IMR-90 (cell line): Measurements from ENCODE around the gene PLA2G2A. TPM values are rescaled to one million over a fixed set of nuclear protein-coding genes. Genes with fewer than 3 reads are reported as not detected.

ENCODE experiments used
- ATAC-seq: fragments of 200-7000 bp; cut with Tn5 transposase; 2 replicates; pipeline ENCODE4 v1.9.1; 2020; ENCODE audit warnings: low read depth, mild to moderate bottlenecking, moderate library complexity
- BruUV-seq: library from RNA; stranded (reverse); fragments of 400-500 nt; replicated peaks from 2 replicates; lab custom pipeline; 2021; lab: Mats Ljungman, UMichigan
- CTCF ChIA-PET: fragments of 300-600 bp; formaldehyde crosslinking; extraction: SDS; loops from one replicate; lab custom pipeline; 2021; ENCODE audit warnings: antibody characterized with exemption; lab: Yijun Ruan, JAX
- POLR2A ChIA-PET: fragments of 300-600 bp; sonication (Branson Sonifier 250); formaldehyde crosslinking; loops from one replicate; lab custom pipeline; 2022; ENCODE audit warnings: antibody characterized with exemption; ENCODE audit not compliant: unreplicated experiment; lab: Charles Lee
- DNase-seq: peaks from one replicate; pipeline ENCODE4 v3.0.0; 2013
- H2AFZ ChIP-seq: replicated peaks from 2 replicates; pipeline ENCODE3; 2013; ENCODE audit warnings: low read length, mild to moderate bottlenecking; ENCODE audit not compliant: poor library complexity
- H2AK5ac ChIP-seq: 2 replicates; pipeline ENCODE4 v1.6.1; 2013; ENCODE audit warnings: low read depth, low read length, inconsistent platforms
- H2AK9ac ChIP-seq: replicated peaks from 2 replicates; pipeline ENCODE3; 2013; ENCODE audit warnings: mild to moderate bottlenecking, low read depth, low read length, moderate library complexity; ENCODE audit not compliant: poor library complexity
- H2BK120ac ChIP-seq: 2 replicates; pipeline ENCODE4 v1.6.1; 2013; ENCODE audit warnings: low read depth, low read length, inconsistent platforms
- H2BK15ac ChIP-seq: 3 replicates; pipeline ENCODE4 v1.6.1; 2013; ENCODE audit warnings: low read depth, low read length, inconsistent platforms
- H2BK20ac ChIP-seq: 2 replicates; pipeline ENCODE4 v1.6.1; 2013; ENCODE audit warnings: low read depth, mild to moderate bottlenecking, inconsistent platforms, low read length, moderate library complexity
- H2BK5ac ChIP-seq: 2 replicates; pipeline ENCODE4 v1.6.1; 2013; ENCODE audit warnings: mild to moderate bottlenecking, low read depth, low read length, inconsistent platforms; ENCODE audit not compliant: poor library complexity, severe bottlenecking
- H3K14ac ChIP-seq: replicated peaks from 2 replicates; pipeline ENCODE4 v1.6.1; 2013; ENCODE audit warnings: low read depth, low read length, inconsistent platforms
- H3K18ac ChIP-seq: 2 replicates; pipeline ENCODE4 v1.6.1; 2013; ENCODE audit warnings: low read depth, low read length, control low read depth
- H3K23ac ChIP-seq: 2 replicates; pipeline ENCODE4 v1.6.1; 2013; ENCODE audit warnings: low read depth, low read length, inconsistent platforms
- H3K27ac ChIP-seq: 2 replicates; pipeline ENCODE4 v1.5.1; 2013; ENCODE audit warnings: mild to moderate bottlenecking, control low read depth, low read length; ENCODE audit not compliant: insufficient read depth
- H3K27me3 ChIP-seq: 2 replicates; pipeline ENCODE4 v1.6.1; 2013; ENCODE audit warnings: low read length; ENCODE audit not compliant: control insufficient read depth, insufficient read depth
- H3K36me3 ChIP-seq: 2 replicates; pipeline ENCODE4 v1.6.1; 2013; ENCODE audit warnings: low read length, mixed read lengths; ENCODE audit not compliant: control insufficient read depth, insufficient read depth
- H3K4ac ChIP-seq: 2 replicates; pipeline ENCODE4 v1.6.1; 2013; ENCODE audit warnings: low read depth, low read length, inconsistent platforms
- H3K4me1 ChIP-seq: 2 replicates; pipeline ENCODE4 v1.6.1; 2013; ENCODE audit warnings: low read length, mixed read lengths; ENCODE audit not compliant: control insufficient read depth, insufficient read depth
- H3K4me2 ChIP-seq: 2 replicates; pipeline ENCODE4 v1.6.1; 2013; ENCODE audit warnings: low read depth, mild to moderate bottlenecking, control low read depth, low read length, moderate library complexity
- H3K4me3 ChIP-seq: 2 replicates; pipeline ENCODE4 v1.5.1; 2013; ENCODE audit warnings: low read depth, mild to moderate bottlenecking, control low read depth, low read length, moderate library complexity; ENCODE audit not compliant: insufficient read depth
- H3K56ac ChIP-seq: 2 replicates; pipeline ENCODE4 v1.6.1; 2013; ENCODE audit warnings: low read length, inconsistent platforms; ENCODE audit not compliant: insufficient read depth; ENCODE audit errors: extremely low read depth
- H3K79me1 ChIP-seq, 2 experiments: 2 replicates each; pipeline ENCODE4 v1.6.1; 2013; ENCODE audit warnings: low read length in 2 of 2, inconsistent platforms in 1 of 2, low read depth in 1 of 2
- H3K9ac ChIP-seq: 2 replicates; pipeline ENCODE4 v1.6.1; 2013; ENCODE audit warnings: low read depth, low read length, control low read depth
- H3K9me1 ChIP-seq: 2 replicates; pipeline ENCODE4 v1.6.1; 2013; ENCODE audit warnings: low read length, inconsistent platforms; ENCODE audit not compliant: insufficient read depth
- H3K9me3 ChIP-seq: 2 replicates; pipeline ENCODE4 v1.6.1; 2013; ENCODE audit warnings: low read length; ENCODE audit not compliant: control insufficient read depth, insufficient read depth
- H4K20me1 ChIP-seq: 2 replicates; pipeline ENCODE4 v1.6.1; 2013; ENCODE audit warnings: low read length, inconsistent platforms; ENCODE audit not compliant: insufficient read depth
- H4K5ac ChIP-seq: 2 replicates; pipeline ENCODE4 v1.6.1; 2013; ENCODE audit warnings: mild to moderate bottlenecking, low read depth, low read length, control low read depth
- H4K8ac ChIP-seq, 2 experiments: 2 replicates each; pipeline ENCODE4 v1.6.1; 2013; ENCODE audit warnings: low read depth in 2 of 2, low read length in 2 of 2, control low read depth in 1 of 2, inconsistent platforms in 1 of 2
- H4K91ac ChIP-seq: 2 replicates; pipeline ENCODE4 v1.6.1; 2013; ENCODE audit warnings: low read depth, low read length, inconsistent platforms; ENCODE audit not compliant: insufficient read depth
- BHLHE40 ChIP-seq: fragments of 150-350 bp; IDR thresholded peaks from 2 replicates; pipeline ENCODE4 v1.6.1; 2016; ENCODE audit warnings: mild to moderate bottlenecking, low read depth, low read length
- CEBPB ChIP-seq: IDR thresholded peaks from 2 replicates; pipeline ENCODE4 v1.6.1; 2012; ENCODE audit warnings: low read depth, low read length, improper control_type of control experiment
- CHD1 ChIP-seq: IDR thresholded peaks from 2 replicates; pipeline ENCODE4 v1.6.1; 2012; ENCODE audit warnings: low read depth, low read length, improper control_type of control experiment
- FOS ChIP-seq: fragments of 150-350 bp; IDR thresholded peaks from 2 replicates; pipeline ENCODE4 v1.6.1; 2016; ENCODE audit warnings: low read depth, low read length
- MAZ ChIP-seq: IDR thresholded peaks from 2 replicates; pipeline ENCODE4 v1.6.1; 2012; ENCODE audit warnings: low read depth, mild to moderate bottlenecking, low read length, improper control_type of control experiment, moderate library complexity, borderline replicate concordance
- MXI1 ChIP-seq: IDR thresholded peaks from 2 replicates; pipeline ENCODE4 v1.6.1; 2012; ENCODE audit warnings: low read depth, mild to moderate bottlenecking, low read length, moderate library complexity, borderline replicate concordance
- POLR2A ChIP-seq: IDR thresholded peaks from 2 replicates; pipeline ENCODE4 v1.6.1; 2012; ENCODE audit warnings: mild to moderate bottlenecking, low read depth, low read length
- RCOR1 ChIP-seq: IDR thresholded peaks from 2 replicates; pipeline ENCODE4 v1.6.1; 2012; ENCODE audit warnings: mild to moderate bottlenecking, low read length, improper control_type of control experiment; ENCODE audit not compliant: insufficient replicate concordance
- RFX5 ChIP-seq: IDR thresholded peaks from 2 replicates; pipeline ENCODE4 v1.8.0; 2012; ENCODE audit warnings: low read depth, mild to moderate bottlenecking, low read length, moderate library complexity
- SMC3 ChIP-seq: fragments of 150-350 bp; IDR thresholded peaks from 2 replicates; pipeline ENCODE4 v1.6.1; 2016; ENCODE audit warnings: low read depth, mild to moderate bottlenecking, antibody characterized with exemption, low read length, moderate library complexity
- WGBS, 2 experiments: methylation state at CpG; one replicate each; pipeline versions ENCODE4 v1.1.5 to v1.1.7; 2013; ENCODE audit warnings: missing lambda C conversion rate in 2 of 2; ENCODE audit not compliant: insufficient read length in 1 of 2; ENCODE audit errors: extremely low coverage in 2 of 2; 5-methylcytosine and 5-hydroxymethylcytosine counted together
- dilution Hi-C: fragments of 300-500 bp; cut with HindIII; formaldehyde crosslinking; loops from one replicate; pipeline ENCODE4 v1.14.3; 2018; ENCODE audit warnings: low sequenced_read_pairs; ENCODE audit not compliant: unreplicated experiment
- in situ Hi-C: fragments of 300-500 bp; cut with MboI; formaldehyde crosslinking; loops from 3 replicates; pipeline ENCODE4 v1.14.3; 2019; ENCODE audit warnings: low sequenced_read_pairs, inconsistent platforms, mixed read lengths
- intact Hi-C: fragments of 100-400 bp; cut with micrococcal nuclease; formaldehyde crosslinking; loops from 2 replicates; pipeline ENCODE4 v1.10.0; 2022
- polyA plus RNA-seq, 3 experiments: library from polyadenylated mRNA; depleted of rRNA; stranded (reverse); fragments of >200 nt; gene quantifications; 2 replicates each; pipeline ENCODE4 v1.2.3, GENCODE V29; 2012; ENCODE audit warnings: low replicate concordance in 1 of 3
- total RNA-seq: library from RNA; depleted of rRNA; stranded (reverse); fragments of >200 nt; gene quantifications from 2 replicates; pipeline ENCODE4 v1.2.3, GENCODE V29; 2012
- TF ChIP-seq, protein P1 (sequence below): fragments of 150-350 bp; IDR thresholded peaks from 2 replicates; pipeline ENCODE4 v1.6.1; 2017; ENCODE audit warnings: mild to moderate bottlenecking, antibody characterized with exemption, low read length, low read depth
- TF ChIP-seq, protein P2 (sequence below): fragments of 150-350 bp; IDR thresholded peaks from 2 replicates; pipeline ENCODE4 v1.6.1; 2016; ENCODE audit warnings: low read depth, mild to moderate bottlenecking, low read length, moderate library complexity, borderline replicate concordance
- TF ChIP-seq, protein P3 (sequence below): conservative IDR thresholded peaks from 2 replicates; pipeline ENCODE4 v1.5.1; 2012; ENCODE audit warnings: mild to moderate bottlenecking, low read depth, low read length, improper control_type of control experiment

Gene PLA2G2A
- total and polyA plus RNA-seq, 2 of the 4 experiments (the other 2 are of a cell fraction), result not detected

- no peak overlapping the region for H2AK9ac ChIP-seq
- no peaks in the 10 kb centered on the region for H3K36me3 ChIP-seq
- no CpG with 5 or more reads among the region's 1 CpG for WGBS, 2 experiments
- TF ChIP-seq, protein P1, sequence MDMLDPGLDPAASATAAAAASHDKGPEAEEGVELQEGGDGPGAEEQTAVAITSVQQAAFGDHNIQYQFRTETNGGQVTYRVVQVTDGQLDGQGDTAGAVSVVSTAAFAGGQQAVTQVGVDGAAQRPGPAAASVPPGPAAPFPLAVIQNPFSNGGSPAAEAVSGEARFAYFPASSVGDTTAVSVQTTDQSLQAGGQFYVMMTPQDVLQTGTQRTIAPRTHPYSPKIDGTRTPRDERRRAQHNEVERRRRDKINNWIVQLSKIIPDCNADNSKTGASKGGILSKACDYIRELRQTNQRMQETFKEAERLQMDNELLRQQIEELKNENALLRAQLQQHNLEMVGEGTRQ, result no peak
- no peak for TF ChIP-seq FOS
- TF ChIP-seq, protein P2, sequence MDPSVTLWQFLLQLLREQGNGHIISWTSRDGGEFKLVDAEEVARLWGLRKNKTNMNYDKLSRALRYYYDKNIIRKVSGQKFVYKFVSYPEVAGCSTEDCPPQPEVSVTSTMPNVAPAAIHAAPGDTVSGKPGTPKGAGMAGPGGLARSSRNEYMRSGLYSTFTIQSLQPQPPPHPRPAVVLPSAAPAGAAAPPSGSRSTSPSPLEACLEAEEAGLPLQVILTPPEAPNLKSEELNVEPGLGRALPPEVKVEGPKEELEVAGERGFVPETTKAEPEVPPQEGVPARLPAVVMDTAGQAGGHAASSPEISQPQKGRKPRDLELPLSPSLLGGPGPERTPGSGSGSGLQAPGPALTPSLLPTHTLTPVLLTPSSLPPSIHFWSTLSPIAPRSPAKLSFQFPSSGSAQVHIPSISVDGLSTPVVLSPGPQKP, result no peak
- TF ChIP-seq BHLHE40, result no peak
- TF ChIP-seq, protein P3, sequence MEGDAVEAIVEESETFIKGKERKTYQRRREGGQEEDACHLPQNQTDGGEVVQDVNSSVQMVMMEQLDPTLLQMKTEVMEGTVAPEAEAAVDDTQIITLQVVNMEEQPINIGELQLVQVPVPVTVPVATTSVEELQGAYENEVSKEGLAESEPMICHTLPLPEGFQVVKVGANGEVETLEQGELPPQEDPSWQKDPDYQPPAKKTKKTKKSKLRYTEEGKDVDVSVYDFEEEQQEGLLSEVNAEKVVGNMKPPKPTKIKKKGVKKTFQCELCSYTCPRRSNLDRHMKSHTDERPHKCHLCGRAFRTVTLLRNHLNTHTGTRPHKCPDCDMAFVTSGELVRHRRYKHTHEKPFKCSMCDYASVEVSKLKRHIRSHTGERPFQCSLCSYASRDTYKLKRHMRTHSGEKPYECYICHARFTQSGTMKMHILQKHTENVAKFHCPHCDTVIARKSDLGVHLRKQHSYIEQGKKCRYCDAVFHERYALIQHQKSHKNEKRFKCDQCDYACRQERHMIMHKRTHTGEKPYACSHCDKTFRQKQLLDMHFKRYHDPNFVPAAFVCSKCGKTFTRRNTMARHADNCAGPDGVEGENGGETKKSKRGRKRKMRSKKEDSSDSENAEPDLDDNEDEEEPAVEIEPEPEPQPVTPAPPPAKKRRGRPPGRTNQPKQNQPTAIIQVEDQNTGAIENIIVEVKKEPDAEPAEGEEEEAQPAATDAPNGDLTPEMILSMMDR, result no peak
- TF ChIP-seq RFX5, result no peak
- TF ChIP-seq SMC3, result no peak
- TF ChIP-seq RCOR1, result no peak
- TF ChIP-seq CEBPB, result no peak
- no peak for TF ChIP-seq POLR2A
- TF ChIP-seq CHD1, result no peak
- TF ChIP-seq MAZ, result no peak
- TF ChIP-seq MXI1, result no peak
- intact Hi-C loops, result no loop called here
- no peak overlapping the region for H4K5ac ChIP-seq
- no peak overlapping the region for H2BK120ac ChIP-seq
- ATAC-seq (no peak), DNase-seq (no peak)
- no peak overlapping the region for H3K9ac ChIP-seq
- H3K18ac ChIP-seq, result no peak overlapping the region
- no peak overlapping the region for H3K27ac ChIP-seq
- H4K20me1 ChIP-seq, result no peaks in the 10 kb centered on the region
- no peak overlapping the region for H2AK5ac ChIP-seq
- no peak overlapping the region for H4K8ac ChIP-seq
- H3K56ac ChIP-seq, result no peak overlapping the region
- no peak overlapping the region for H3K4me3 ChIP-seq
- H3K9me3 ChIP-seq, result no peaks in the 10 kb centered on the region
- ChIA-PET POLR2A (no interaction called here), CTCF (no interaction called here)
- no peak overlapping the region for H3K4ac ChIP-seq
- in situ Hi-C loops, result no loop called here
- H2AFZ ChIP-seq, result no peak overlapping the region
- H3K79me1 ChIP-seq, result no peaks in the 10 kb centered on the region
- H2BK20ac ChIP-seq, result no peak overlapping the region
- no peak overlapping the region for H4K91ac ChIP-seq
- H3K14ac ChIP-seq, result no peak overlapping the region
- H3K9me1 ChIP-seq, result no peaks in the 10 kb centered on the region
- H3K27me3 ChIP-seq, result no peaks in the 10 kb centered on the region
- dilution Hi-C loops, result no loop called here
- no peaks in the 10 kb centered on the region for H3K4me1 ChIP-seq
- no peak overlapping the region for H2BK5ac ChIP-seq
- H3K23ac ChIP-seq, result no peak overlapping the region
- no peak overlapping the region for H3K4me2 ChIP-seq
- no peak overlapping the region for H2BK15ac ChIP-seq
- no TSS peak for BruUV-seq
These were observed 30.6 kb upstream of the PLA2G2A start for GRCh38 chr1:20010016-20010415.
